Glomerular visceral epithelial cell (primary cell): ENCODE measurements around the gene CDK6.

Experiments
- DNase-seq: peaks from one replicate; pipeline ENCODE4 v3.0.0-alpha.2; 2016; ENCODE audit errors: extremely low spot score

The CDK6 gene

GRCh38 chr7:92590711-92591310 lies 245.6 kb downstream of the CDK6 start:
- no peak for DNase-seq

DNA sequence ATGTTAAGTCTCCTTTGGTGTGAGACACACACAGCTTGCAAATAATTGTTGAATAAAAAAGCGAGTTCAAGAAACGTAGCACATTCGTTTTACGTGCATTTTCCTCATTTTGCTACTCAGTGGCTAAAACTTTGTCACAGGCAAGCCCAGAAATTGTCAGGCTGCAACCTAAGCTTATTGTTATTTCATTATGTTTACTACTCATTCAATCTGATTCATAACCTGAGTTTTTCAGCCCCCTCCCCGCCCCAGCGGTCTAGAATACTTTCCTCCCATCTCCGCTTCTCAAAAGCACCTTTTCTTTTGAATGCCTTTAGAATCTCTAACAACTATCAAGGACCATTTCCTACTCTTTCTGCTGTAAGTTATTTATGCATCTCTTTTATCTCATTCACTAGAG lies 247.3 kb downstream of the CDK6 start:
- DNase-seq = no peak

DNA sequence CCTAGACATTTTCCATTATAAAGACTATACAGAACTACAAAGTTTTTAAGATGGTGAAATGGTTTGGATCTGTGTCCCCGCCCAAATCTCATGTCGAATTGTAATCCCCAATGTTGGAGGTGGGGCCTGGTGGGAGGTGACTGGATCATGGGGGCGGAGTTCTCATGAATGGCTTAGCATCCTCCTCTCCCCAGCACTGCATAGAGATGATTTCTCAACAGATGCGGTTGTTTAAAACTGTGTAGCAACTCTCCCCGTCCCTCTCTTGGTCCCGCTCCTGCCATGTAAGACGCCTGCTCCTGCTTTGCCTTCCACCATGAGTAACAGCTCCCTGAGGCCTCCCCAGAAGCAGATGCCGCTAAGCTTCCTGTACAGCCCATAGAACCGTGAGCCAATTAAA lies 247.8 kb downstream of the CDK6 start:
- DNase-seq = no peak

DNA sequence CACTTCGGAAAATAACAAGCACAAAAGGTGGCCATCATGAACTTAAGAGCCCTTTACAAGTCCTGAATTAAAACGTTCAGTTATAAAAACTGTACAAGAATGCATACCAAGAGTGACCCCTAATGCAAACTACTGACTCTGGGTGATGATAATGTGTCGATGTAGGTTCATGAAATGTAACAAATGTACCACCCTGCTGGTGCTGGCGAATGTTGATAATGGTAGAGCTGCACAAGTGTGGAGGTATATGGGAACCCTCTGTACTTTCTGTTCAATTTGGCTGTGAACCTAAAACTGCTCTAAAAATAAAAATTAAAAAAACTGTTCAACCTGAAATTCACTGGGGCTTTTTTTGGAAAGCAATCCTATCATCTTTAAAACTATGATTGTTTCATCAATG lies 249.5 kb downstream of the CDK6 start:
- no peak for DNase-seq

DNA sequence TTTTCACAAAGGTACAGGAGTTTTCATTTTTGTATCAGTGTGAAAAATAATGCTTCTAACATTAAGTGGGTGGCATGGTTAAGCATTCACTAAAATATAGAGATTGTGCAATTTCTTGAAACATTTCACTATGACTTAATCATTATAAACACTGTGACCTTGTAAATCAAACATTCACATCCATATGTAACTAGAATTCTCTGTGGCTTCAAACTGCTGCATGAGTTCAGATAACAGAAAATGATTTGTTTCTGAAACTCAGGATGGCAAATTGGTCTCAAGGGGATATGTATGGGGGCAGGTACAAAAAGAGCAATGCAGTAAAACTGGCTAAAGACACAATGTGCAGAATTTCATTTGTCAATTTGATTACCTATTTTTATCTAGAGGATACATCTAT lies 250.0 kb downstream of the CDK6 start:
- no peak for DNase-seq

DNA sequence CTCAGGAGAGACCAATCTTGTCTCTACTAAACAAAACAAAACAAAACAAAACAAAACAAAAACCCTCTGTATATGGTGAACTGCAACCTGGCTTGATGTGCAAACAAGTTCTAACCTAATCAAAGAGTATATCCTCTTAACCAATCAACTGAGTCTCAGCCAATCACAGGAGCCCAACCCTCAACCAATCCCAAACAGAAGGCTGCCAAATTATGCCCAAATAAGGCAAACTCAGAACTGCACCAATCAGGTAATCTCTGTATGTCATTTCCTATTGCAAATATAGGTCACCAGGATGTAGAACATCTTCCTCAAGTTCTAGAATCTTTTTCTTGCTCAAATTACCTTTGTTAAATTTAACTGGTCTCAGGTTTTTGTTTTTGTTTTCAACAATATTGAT lies 251.4 kb downstream of the CDK6 start:
- no peak for DNase-seq

DNA sequence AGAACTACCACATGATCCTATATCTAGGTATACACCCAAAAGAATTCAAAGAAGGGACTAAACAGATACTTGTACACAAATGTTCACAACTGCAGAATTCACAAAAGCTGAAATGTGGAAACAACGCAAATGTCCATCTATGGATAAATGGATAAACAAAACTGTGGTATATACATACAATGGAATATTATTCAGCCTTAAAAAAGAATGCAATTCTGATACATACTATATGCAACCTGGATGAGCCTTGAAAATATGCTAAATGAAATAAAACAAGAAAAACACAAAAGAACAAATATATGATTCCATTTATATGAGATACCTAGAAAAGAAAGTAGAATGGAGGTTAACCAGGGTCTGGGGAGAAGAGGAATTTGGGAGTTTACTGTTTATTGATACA lies 253.4 kb downstream of the CDK6 start:
- DNase-seq = no peak

DNA sequence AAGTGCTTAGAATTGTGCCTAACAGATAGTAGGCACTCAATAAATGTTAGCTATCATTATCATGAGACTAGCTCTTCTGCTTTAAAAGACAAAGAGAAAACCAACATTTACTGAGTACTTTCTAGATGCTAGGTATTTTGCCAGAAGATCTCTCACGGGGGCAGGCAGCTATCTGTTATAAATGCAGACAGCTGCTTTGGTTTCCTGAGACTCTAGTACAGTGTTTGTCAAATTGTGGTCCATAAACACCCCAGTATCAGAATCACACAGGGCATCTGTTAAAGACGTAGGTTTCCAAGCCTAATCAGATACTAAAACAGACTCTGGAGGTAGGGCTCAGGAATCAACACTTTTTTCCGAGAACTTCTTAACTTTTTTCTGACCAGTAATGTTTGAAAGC lies 260.1 kb downstream of the CDK6 start:
- no peak for DNase-seq

DNA sequence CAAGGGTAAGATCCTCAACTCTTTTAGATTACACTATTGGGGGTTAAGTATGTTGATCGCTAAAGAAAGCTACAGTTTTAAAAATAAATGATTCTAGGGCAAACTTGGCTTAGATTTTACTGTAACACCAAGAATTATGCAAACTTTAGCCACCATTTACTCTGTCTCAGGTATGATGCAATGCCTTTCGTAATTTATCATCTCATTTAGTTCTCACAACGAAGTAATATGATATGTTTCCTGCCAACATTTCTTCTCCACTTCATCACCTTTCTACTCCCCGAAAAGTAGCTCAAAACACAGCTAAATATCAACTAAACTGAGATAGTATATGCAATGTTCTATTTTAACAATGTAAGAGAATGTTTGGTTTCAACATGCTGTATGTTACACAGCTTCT lies 267.2 kb downstream of the CDK6 start:
- no peak for DNase-seq

DNA sequence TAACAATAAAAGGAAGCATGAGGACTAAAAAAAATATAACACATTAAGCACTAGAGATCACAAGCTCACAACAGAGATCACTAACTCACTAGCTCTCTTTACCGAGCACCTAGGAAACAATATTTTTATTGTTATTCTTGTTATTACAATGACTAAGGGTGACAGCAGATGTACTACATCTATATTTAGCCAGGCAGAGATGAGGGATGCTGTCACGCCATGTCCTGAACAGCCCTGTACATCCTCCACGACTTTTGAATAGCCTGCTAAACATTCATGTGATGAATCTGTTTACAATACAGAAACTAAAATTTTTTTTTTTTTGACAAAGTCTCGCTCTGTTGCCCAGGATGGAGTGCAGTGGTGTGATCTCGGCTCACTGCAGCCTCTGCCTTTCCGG lies 268.9 kb downstream of the CDK6 start:
- DNase-seq = no peak

DNA sequence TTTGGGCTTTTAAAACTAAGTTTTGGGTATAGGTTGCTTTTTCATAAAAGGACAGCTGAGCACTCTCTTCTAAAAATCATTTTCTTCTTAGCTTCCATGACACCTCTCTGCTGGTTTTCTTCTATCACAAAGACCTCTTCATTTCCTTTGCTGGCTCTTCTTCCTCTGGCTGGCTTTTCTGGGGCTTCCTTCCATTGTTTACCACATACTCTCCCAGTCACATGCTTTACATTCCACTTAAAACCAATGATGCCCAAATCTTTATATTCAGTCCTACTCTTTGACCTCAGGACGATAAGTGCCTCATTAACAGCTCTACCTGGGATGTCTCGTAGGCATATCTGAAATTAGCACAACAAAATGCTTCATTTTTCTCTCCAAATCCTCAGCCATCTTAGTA lies 273.0 kb downstream of the CDK6 start:
- DNase-seq = no peak

DNA sequence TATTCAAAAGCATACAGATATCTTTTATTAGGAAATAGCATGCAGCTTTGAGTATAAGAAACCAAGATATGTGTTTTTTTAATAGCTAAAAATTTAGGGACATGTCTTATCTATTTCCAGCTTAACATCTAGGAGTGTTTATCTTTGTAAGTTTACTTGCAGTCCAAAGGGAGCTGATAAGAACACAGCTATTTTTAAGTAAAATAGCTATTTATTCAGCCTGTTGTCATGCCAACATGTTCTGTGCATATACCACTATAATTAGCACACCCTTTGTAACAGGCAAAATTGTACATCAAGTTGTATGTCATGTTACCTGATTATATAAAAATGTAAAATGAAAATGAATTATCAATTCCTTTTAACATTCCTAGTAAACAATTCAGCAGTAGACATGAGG lies 275.8 kb downstream of the CDK6 start:
- DNase-seq = no peak

- DNase-seq = no peak
These were observed 278.5 kb downstream of the CDK6 start for GRCh38 chr7:92557808-92558362.

GRCh38 chr7:92557249-92557648 lies 279.1 kb downstream of the CDK6 start:
- DNase-seq = no peak
